ENCODE results near the gene C4A.

- TF ChIP-seq SNAI2 (CRISPR knock-in tag; IDR thresholded peaks at IDR 0.05) = no peak
- TF ChIP-seq ZFP3 (CRISPR knock-in tag; IDR thresholded peaks at IDR 0.05) = no peak
- no peak for TF ChIP-seq PPARA (CRISPR knock-in tag; IDR thresholded peaks at IDR 0.05; ENCODE audit: borderline replicate concordance)
- TF ChIP-seq ARNTL (CRISPR knock-in tag; IDR thresholded peaks at IDR 0.05; ENCODE audit: borderline replicate concordance, low read depth) = no peak
- no peak for TF ChIP-seq TCF4 (CRISPR knock-in tag; IDR thresholded peaks at IDR 0.05; ENCODE audit: borderline replicate concordance)
- no peak for TF ChIP-seq ZNF565 (CRISPR knock-in tag; conservative IDR thresholded peaks at IDR 0.05; ENCODE audit: low read depth)
Observed at GRCh38 chr6:32046450-32047083, 64.7 kb downstream of the C4A start.
